ENCODE data around the gene FXYD2. TPM values are rescaled to one million over a fixed set of nuclear protein-coding genes. Genes with fewer than 3 reads are reported as not detected.
"Not testable (repeated sequence)": the region's sequence is repeated elsewhere in the genome, so short reads cannot be mapped to it uniquely, and the experiment has no call there.

Gene FXYD2
- total RNA-seq, 2 donors from 2014 or later, result 3.0 TPM

GRCh38 chr11:117868088-117868487 is 43.5 kb upstream of the FXYD2 start:
- no peak for TF ChIP-seq CTCF (conservative IDR thresholded peaks at IDR 0.05)
- H3K36me3 Mint-ChIP-seq (ENCODE audit: low read depth), result peaks cover 11% of the 10 kb centered on the region
- H3K4me3 Mint-ChIP-seq, result no peak overlapping the region

GRCh38 chr11:117866526-117866925 is 42.0 kb upstream of the FXYD2 start:
- WGBS, 2 experiments (ENCODE audit: insufficient coverage in 1 of 2, insufficient read length in 1 of 2), result 90% methylated on average over 5 of the region's 5 CpGs; no CpG with 5 or more reads in 1 of the 2 experiments
- no peak overlapping the region for H3K9ac ChIP-seq (ENCODE audit: extremely low read depth, low read length, poor library complexity, severe bottlenecking)
- Mint-ChIP-seq H3K9me3 (no peaks in the 10 kb centered on the region), H3K27ac (no peak overlapping the region), H3K27me3 (ENCODE audit: insufficient read depth) (peaks cover 9% of the 10 kb centered on the region), H3K36me3 (ENCODE audit: low read depth) (peaks cover 11% of the 10 kb centered on the region), H3K4me3 (no peak overlapping the region), H3K4me1 (peaks cover 29% of the 10 kb centered on the region)
- DNase-seq, result no peak
- no peaks in the 10 kb centered on the region for H3K36me3 ChIP-seq (ENCODE audit: control insufficient read depth, insufficient read depth, low read length)
- no peak for TF ChIP-seq CTCF (conservative IDR thresholded peaks at IDR 0.05)
- no peak overlapping the region for H3K27ac ChIP-seq (ENCODE audit: low read depth, low read length)
- H3K4me1 ChIP-seq (ENCODE audit: control insufficient read depth, insufficient read depth, low read length), result peaks cover 11% of the 10 kb centered on the region
- no peak overlapping the region for H3K4me3 ChIP-seq (ENCODE audit: low read length)
- no peaks in the 10 kb centered on the region for H3K27me3 ChIP-seq (ENCODE audit: control insufficient read depth, insufficient read depth, low read length, poor library complexity, severe bottlenecking)
- H3K9me3 ChIP-seq (ENCODE audit: control insufficient read depth, low read length), result no peaks in the 10 kb centered on the region

More at GRCh38 chr11:117868088-117868487, 43.5 kb upstream of the FXYD2 start:
- Histone ChIP-seq H3K4me1 (ENCODE audit: control insufficient read depth, insufficient read depth, low read length) (peaks cover 9% of the 10 kb centered on the region), H3K27ac (ENCODE audit: low read depth, low read length) (no peak overlapping the region), H3K36me3 (ENCODE audit: control insufficient read depth, insufficient read depth, low read length) (peaks cover 4% of the 10 kb centered on the region), H3K27me3 (ENCODE audit: control insufficient read depth, insufficient read depth, low read length, poor library complexity, severe bottlenecking) (no peaks in the 10 kb centered on the region), H3K9ac (ENCODE audit: extremely low read depth, low read length, poor library complexity, severe bottlenecking) (no peak overlapping the region), H3K4me3 (ENCODE audit: low read length) (no peak overlapping the region), H3K9me3 (ENCODE audit: control insufficient read depth, low read length) (no peaks in the 10 kb centered on the region)
- 88 to 93% methylated on average over 8 to 11 of the region's 11 CpGs for WGBS, 2 experiments (ENCODE audit: insufficient coverage in 1 of 2, insufficient read length in 1 of 2)
- Mint-ChIP-seq H3K9me3 (no peaks in the 10 kb centered on the region), H3K4me1 (peaks cover 33% of the 10 kb centered on the region), H3K27me3 (ENCODE audit: insufficient read depth) (peaks cover 18% of the 10 kb centered on the region), H3K27ac (no peak overlapping the region)
- DNase-seq, result no peak

DNA sequence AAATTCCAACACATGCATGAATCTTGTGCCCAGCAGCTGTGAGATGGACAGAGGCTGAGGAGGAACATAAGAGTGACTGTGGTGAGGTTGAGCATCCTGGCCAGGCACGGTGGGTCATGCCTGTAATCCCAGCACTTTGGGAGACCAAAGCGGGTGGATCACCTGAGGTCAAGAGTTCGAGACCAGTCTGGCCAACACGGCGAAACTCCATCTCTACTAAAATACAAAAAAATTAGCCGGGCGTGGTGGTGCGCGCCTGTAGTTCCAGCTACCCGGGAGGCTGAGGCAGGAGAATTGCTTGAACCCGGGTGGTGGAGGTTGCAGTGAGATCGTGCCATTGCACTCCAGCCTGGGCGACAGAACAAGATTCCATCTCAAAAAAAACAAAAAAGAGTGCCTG is 41.0 kb upstream of the FXYD2 start:
- H3K4me1 ChIP-seq (ENCODE audit: control insufficient read depth, insufficient read depth, low read length), result peaks cover 12% of the 10 kb centered on the region
- H3K4me3 ChIP-seq (ENCODE audit: low read length); H3K27ac ChIP-seq (ENCODE audit: low read depth, low read length); H3K27me3 Mint-ChIP-seq (ENCODE audit: insufficient read depth); H3K4me3 Mint-ChIP-seq; H3K36me3 ChIP-seq (ENCODE audit: control insufficient read depth, insufficient read depth, low read length); H3K9ac ChIP-seq (ENCODE audit: extremely low read depth, low read length, poor library complexity, severe bottlenecking); H3K27me3 ChIP-seq (ENCODE audit: control insufficient read depth, insufficient read depth, low read length, poor library complexity, severe bottlenecking); H3K9me3 Mint-ChIP-seq; H3K27ac Mint-ChIP-seq; DNase-seq; H3K9me3 ChIP-seq (ENCODE audit: control insufficient read depth, low read length): not testable (repeated sequence)
- H3K4me1 Mint-ChIP-seq, result peaks cover 28% of the 10 kb centered on the region
- WGBS, 2 experiments (ENCODE audit: insufficient coverage in 1 of 2, insufficient read length in 1 of 2), result 97 to 100% methylated on average over 13 of the region's 13 CpGs
- peaks cover 11% of the 10 kb centered on the region for H3K36me3 Mint-ChIP-seq (ENCODE audit: low read depth)

DNA sequence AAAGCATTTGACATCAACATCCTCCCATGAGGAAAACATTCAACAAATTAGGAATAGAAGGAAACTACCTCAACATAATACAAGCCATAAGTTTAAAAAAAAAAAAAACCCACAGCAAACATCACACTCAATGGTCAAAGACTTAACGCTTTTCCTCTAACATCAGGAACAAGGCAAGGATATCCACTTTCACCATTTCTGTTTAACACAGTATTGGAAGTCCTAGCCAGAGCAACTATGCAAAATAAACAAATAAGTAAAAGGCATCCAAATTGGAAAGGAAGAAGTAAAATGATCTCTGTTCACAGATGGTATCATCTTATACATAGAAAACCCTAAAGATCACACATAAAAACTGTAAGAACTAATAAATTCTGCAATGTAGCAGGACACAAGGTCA is 38.8 kb upstream of the FXYD2 start:
- no peak overlapping the region for H3K9ac ChIP-seq (ENCODE audit: extremely low read depth, low read length, poor library complexity, severe bottlenecking)
- WGBS, 2 experiments (ENCODE audit: insufficient coverage in 1 of 2, insufficient read length in 1 of 2), result 100% methylated on average over 1 of the region's 1 CpG

More for the DNA sequence above, 38.8 kb upstream of the FXYD2 start:
- H3K4me3 Mint-ChIP-seq, result no peak overlapping the region
- no peak overlapping the region for H3K4me3 ChIP-seq (ENCODE audit: low read length)
- no peaks in the 10 kb centered on the region for H3K9me3 Mint-ChIP-seq
- no peaks in the 10 kb centered on the region for H3K9me3 ChIP-seq (ENCODE audit: control insufficient read depth, low read length)
- H3K27me3 Mint-ChIP-seq (ENCODE audit: insufficient read depth), result peaks cover 9% of the 10 kb centered on the region
- DNase-seq, result no peak
- no peak overlapping the region for H3K27ac ChIP-seq (ENCODE audit: low read depth, low read length)
- H3K27me3 ChIP-seq (ENCODE audit: control insufficient read depth, insufficient read depth, low read length, poor library complexity, severe bottlenecking), result no peaks in the 10 kb centered on the region
- H3K36me3 Mint-ChIP-seq (ENCODE audit: low read depth), result peaks cover 11% of the 10 kb centered on the region
- no peaks in the 10 kb centered on the region for H3K36me3 ChIP-seq (ENCODE audit: control insufficient read depth, insufficient read depth, low read length)
- no peak overlapping the region for H3K27ac Mint-ChIP-seq
- H3K4me1 Mint-ChIP-seq, result peaks cover 7% of the 10 kb centered on the region
- no peak for TF ChIP-seq CTCF (conservative IDR thresholded peaks at IDR 0.05)
- H3K4me1 ChIP-seq (ENCODE audit: control insufficient read depth, insufficient read depth, low read length), result peaks cover 4% of the 10 kb centered on the region
